ENCODE results near the gene KIAA1191.

DNA sequence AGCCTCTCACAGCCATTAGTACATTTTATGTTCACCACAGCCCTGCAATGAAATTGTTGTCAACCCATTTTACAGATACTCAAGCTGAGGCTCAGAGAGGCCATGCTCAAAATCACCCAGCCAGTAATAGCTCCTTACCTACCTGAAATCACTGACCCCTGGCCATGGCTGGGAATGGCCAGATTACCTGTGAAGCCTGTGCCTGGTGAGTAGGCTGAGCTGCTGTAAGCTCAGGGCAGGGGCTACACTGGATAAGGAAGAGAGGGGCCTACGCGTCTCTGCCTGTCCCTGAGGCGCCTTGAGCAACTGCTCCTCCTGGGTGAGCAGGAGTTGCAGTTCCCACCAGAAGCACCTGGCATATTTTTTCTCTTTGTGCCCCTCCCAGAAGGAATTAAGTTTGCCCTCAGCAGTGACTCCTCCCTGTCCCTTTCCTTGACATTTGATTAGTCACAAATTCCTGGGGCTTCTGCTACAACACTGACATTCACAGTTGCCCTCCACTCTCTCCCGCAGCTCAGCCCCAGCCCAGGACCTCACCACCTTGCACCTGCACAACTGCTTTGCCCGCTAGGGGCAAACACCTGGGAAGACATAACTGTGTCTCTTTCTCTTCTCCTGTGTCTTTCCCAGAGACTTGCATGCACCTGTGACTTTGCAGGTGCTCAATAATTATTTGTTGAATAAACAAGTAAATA, 49.1 kb upstream of the KIAA1191 start:
- TF ChIP-seq, protein P1, sequence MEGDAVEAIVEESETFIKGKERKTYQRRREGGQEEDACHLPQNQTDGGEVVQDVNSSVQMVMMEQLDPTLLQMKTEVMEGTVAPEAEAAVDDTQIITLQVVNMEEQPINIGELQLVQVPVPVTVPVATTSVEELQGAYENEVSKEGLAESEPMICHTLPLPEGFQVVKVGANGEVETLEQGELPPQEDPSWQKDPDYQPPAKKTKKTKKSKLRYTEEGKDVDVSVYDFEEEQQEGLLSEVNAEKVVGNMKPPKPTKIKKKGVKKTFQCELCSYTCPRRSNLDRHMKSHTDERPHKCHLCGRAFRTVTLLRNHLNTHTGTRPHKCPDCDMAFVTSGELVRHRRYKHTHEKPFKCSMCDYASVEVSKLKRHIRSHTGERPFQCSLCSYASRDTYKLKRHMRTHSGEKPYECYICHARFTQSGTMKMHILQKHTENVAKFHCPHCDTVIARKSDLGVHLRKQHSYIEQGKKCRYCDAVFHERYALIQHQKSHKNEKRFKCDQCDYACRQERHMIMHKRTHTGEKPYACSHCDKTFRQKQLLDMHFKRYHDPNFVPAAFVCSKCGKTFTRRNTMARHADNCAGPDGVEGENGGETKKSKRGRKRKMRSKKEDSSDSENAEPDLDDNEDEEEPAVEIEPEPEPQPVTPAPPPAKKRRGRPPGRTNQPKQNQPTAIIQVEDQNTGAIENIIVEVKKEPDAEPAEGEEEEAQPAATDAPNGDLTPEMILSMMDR (IDR thresholded peaks at IDR 0.05): no peak
- TF ChIP-seq POLR2A (IDR thresholded peaks at IDR 0.05): no peak

Measured in lower leg skin (tissue), 3 donors.